Nephron progenitor cell (in vitro differentiated cells): ENCODE measurements around the gene CAPN15.
"Not testable (repeated sequence)": the region's sequence is repeated elsewhere in the genome, so short reads cannot be mapped to it uniquely, and the experiment has no call there.

Experiments
- DNase-seq: peaks from one replicate; pipeline ENCODE4 v3.0.0; 2021
- H3K27ac Mint-ChIP-seq: 2 replicates; pipeline ENCODE4 v1.8.0; 2021; ENCODE audit warnings: mild to moderate bottlenecking, moderate library complexity, mixed read lengths
- H3K27me3 Mint-ChIP-seq: 2 replicates; pipeline ENCODE4 v1.8.0; 2021; ENCODE audit warnings: mild to moderate bottlenecking, low read depth, mixed read lengths; ENCODE audit not compliant: poor library complexity
- H3K36me3 Mint-ChIP-seq: 2 replicates; pipeline ENCODE4 v1.8.0; 2021; ENCODE audit warnings: low read depth, mixed read lengths
- H3K4me1 Mint-ChIP-seq: 2 replicates; pipeline ENCODE4 v1.8.0; 2021; ENCODE audit warnings: mixed read lengths
- H3K4me3 Mint-ChIP-seq: 2 replicates; pipeline ENCODE4 v1.8.0; 2021; ENCODE audit warnings: mild to moderate bottlenecking, moderate library complexity, mixed read lengths
- H3K9me3 Mint-ChIP-seq: 2 replicates; pipeline ENCODE4 v1.8.0; 2021; ENCODE audit warnings: mild to moderate bottlenecking, moderate library complexity, mixed read lengths
- TF ChIP-seq, protein P1 (sequence below): fragments of 200-600 bp; sonication (generic); IDR thresholded peaks from 2 replicates; pipeline ENCODE4 v1.5.0; 2021; ENCODE audit warnings: antibody characterized with exemption

Gene CAPN15

DNA sequence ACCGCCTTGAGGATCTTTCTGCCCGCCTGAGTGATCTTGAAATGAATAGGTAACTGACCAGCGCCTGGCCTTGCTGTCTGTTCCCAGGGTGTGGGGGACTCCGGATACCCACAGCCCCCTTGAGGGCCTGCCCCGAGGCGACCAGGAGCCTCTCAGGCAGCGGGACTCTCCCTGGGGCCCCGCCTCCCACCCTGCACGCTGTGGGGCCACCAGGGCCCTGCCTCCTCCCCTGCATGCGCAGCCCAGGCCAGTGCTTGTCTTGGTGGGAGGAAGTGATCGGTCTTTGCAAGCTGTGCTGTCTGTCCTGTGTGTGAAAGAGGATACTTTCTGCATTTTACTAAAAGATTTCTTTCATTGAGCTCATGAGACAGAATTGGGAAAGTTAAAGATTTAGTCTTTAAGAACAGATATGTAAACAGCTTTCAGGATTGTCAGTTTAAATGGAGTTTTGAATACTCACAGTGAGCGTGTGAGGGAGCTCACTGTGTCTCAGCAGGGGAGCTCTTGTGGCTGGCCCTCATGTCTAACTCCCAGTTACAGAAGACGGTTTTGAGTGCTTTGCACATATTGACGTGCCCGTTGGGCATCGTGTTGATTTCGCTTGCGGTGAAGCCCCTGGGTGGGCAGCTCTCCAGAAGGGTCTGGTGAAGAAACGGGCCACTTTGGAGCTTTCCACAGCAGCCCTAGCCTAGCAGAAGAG, 36.1 kb upstream of the CAPN15 start:
- DNase-seq, result no peak
- peak overlapping the region; percentile 97 for H3K27ac Mint-ChIP-seq
- peaks cover 17% of the 10 kb centered on the region for H3K4me1 Mint-ChIP-seq
- H3K9me3 Mint-ChIP-seq, result no peaks in the 10 kb centered on the region
- peaks cover 59% of the 10 kb centered on the region for H3K36me3 Mint-ChIP-seq
- H3K4me3 Mint-ChIP-seq, result no peak overlapping the region
- TF ChIP-seq, protein P1, sequence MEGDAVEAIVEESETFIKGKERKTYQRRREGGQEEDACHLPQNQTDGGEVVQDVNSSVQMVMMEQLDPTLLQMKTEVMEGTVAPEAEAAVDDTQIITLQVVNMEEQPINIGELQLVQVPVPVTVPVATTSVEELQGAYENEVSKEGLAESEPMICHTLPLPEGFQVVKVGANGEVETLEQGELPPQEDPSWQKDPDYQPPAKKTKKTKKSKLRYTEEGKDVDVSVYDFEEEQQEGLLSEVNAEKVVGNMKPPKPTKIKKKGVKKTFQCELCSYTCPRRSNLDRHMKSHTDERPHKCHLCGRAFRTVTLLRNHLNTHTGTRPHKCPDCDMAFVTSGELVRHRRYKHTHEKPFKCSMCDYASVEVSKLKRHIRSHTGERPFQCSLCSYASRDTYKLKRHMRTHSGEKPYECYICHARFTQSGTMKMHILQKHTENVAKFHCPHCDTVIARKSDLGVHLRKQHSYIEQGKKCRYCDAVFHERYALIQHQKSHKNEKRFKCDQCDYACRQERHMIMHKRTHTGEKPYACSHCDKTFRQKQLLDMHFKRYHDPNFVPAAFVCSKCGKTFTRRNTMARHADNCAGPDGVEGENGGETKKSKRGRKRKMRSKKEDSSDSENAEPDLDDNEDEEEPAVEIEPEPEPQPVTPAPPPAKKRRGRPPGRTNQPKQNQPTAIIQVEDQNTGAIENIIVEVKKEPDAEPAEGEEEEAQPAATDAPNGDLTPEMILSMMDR, result no peak
- peaks cover 4% of the 10 kb centered on the region for H3K27me3 Mint-ChIP-seq

GRCh38 chr16:492211-492875, 35.2 kb upstream of the CAPN15 start:
- Mint-ChIP-seq H3K27ac (peak overlapping the region; percentile 88), H3K9me3 (no peaks in the 10 kb centered on the region), H3K36me3 (peaks cover 63% of the 10 kb centered on the region), H3K4me3 (no peak overlapping the region), H3K27me3 (peaks cover 4% of the 10 kb centered on the region), H3K4me1 (peaks cover 17% of the 10 kb centered on the region)
- DNase-seq, result no peak
- TF ChIP-seq, protein P1, result no peak

DNA sequence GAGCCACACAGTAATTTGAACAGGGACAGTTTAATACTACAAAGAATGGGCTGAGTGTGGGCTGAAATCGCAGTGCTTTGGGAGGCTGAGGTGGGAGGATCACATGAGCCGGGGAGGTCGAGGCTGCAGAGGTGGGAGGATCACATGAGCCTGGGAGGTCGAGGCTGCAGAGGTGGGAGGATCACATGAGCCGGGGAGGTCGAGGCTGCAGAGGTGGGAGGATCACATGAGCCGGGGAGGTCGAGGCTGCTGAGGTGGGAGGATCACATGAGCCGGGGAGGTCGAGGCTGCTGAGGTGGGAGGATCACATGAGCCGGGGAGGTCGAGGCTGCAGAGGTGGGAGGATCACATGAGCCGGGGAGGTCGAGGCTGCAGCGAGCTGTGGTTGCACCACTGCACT, 32.8 kb upstream of the CAPN15 start:
- H3K4me3 Mint-ChIP-seq, H3K27me3 Mint-ChIP-seq, H3K9me3 Mint-ChIP-seq, DNase-seq: not testable (repeated sequence)
- peak overlapping the region; percentile 64 for H3K27ac Mint-ChIP-seq
- H3K4me1 Mint-ChIP-seq, result peaks cover 14% of the 10 kb centered on the region
- H3K36me3 Mint-ChIP-seq, result peaks cover 55% of the 10 kb centered on the region

- DNase-seq, result no peak
- H3K27ac Mint-ChIP-seq, result peak overlapping the region; percentile 64
- no peaks in the 10 kb centered on the region for H3K9me3 Mint-ChIP-seq
- H3K27me3 Mint-ChIP-seq, result no peaks in the 10 kb centered on the region
- TF ChIP-seq, protein P1, result no peak
- no peak overlapping the region for H3K4me3 Mint-ChIP-seq
- peaks cover 53% of the 10 kb centered on the region for H3K36me3 Mint-ChIP-seq
- peaks cover 18% of the 10 kb centered on the region for H3K4me1 Mint-ChIP-seq
These were observed 32.3 kb upstream of the CAPN15 start for GRCh38 chr16:495127-495748.

GRCh38 chr16:496097-496886, 31.2 kb upstream of the CAPN15 start:
- Mint-ChIP-seq H3K4me3 (no peak overlapping the region), H3K27ac (peak overlapping the region; percentile 89), H3K4me1 (peaks cover 17% of the 10 kb centered on the region), H3K9me3 (no peaks in the 10 kb centered on the region), H3K27me3 (peaks cover 2% of the 10 kb centered on the region), H3K36me3 (peaks cover 48% of the 10 kb centered on the region)
- TF ChIP-seq, protein P1, result no peak
- no peak for DNase-seq

GRCh38 chr16:497258-497657, 30.3 kb upstream of the CAPN15 start:
- Mint-ChIP-seq H3K27me3 (peaks cover 2% of the 10 kb centered on the region), H3K4me3 (no peak overlapping the region), H3K9me3 (no peaks in the 10 kb centered on the region), H3K27ac (peak overlapping the region; percentile 89), H3K36me3 (peaks cover 43% of the 10 kb centered on the region), H3K4me1 (peaks cover 11% of the 10 kb centered on the region)
- TF ChIP-seq, protein P1, result no peak
- DNase-seq, result no peak
